C4-2B (cell line): ENCODE data around the gene BRWD1.

Source experiments
- CTCF ChIP-seq: fragments of 450-650 bp; conservative IDR thresholded peaks from 2 replicates; pipeline ENCODE4 v1.5.1; 2017; ENCODE audit warnings: mild to moderate bottlenecking
- ZFX ChIP-seq: fragments of 450-650 bp; IDR thresholded peaks from 2 replicates; pipeline ENCODE4 v1.6.1; 2017

DNA sequence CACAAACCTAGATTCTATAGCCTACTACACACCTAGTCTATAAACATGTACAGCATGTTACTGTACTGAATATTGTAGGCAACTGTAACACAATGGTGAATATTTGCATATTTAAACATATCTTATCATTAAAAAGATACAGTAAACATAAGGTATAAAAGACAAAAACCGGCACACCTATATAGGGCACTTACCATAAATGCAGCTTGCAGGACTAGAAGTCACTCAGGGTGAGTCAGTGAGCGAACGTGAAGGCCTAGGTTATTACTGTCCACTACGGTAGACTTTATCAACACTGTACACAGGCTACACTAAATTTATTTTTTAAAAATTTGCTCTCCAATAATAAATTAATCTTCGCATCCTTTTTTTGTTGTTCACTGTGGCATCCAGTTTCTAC lies 143.5 kb downstream of the BRWD1 start:
- TF ChIP-seq CTCF (no peak), ZFX (no peak)
